GM10248 (cell line): ENCODE data around the gene CCDC34.

Experiments used
- CTCF ChIA-PET: fragments of 300-600 bp; sonication (Branson Sonifier 250); formaldehyde crosslinking; extraction: SDS; loops from one replicate; lab custom pipeline; 2021; ENCODE audit warnings: antibody characterized with exemption; lab: Yijun Ruan, JAX
- POLR2A ChIA-PET: fragments of 350-650 bp; sonication (Branson Sonifier 250); formaldehyde crosslinking; extraction: SDS; loops from one replicate; lab custom pipeline; 2020; ENCODE audit warnings: antibody characterized with exemption; lab: Yijun Ruan, JAX
- DNase-seq: peaks from one replicate; pipeline ENCODE4 v3.0.0; 2012; ENCODE audit errors: extremely low spot score
- CTCF ChIP-seq: IDR thresholded peaks from 2 replicates; pipeline ENCODE4 v1.5.1; 2012; ENCODE audit warnings: mild to moderate bottlenecking, low read depth; ENCODE audit errors: extremely low read depth, missing control alignments, control extremely low read depth

The CCDC34 gene

DNA sequence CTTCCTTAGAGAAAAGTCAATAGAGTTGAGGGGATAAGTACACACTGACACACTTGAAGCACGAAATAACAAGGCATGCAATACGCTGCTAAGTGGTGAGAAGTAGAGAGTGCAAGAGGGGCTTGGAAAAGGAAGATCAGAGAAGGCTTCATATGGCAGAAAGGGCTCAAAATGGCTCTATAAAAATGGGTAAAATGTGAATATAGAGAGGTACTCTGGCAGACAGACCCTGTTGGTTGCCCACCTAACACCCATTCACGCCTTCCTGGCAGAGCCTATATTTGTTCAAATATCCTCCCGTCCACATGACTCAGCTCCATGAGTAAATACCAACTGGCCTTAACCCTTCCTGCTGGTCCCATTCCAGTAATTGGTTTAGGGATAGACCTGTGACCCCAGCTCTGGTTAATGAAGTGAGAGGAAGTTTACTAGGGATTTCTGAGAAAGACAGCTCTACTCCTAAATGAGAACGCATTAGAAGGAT, 38.9 kb upstream of the CCDC34 start:
- DNase-seq, result no peak
- CTCF ChIA-PET, result no interaction called here
- POLR2A ChIA-PET, result no interaction called here
- TF ChIP-seq CTCF, result no peak

DNA sequence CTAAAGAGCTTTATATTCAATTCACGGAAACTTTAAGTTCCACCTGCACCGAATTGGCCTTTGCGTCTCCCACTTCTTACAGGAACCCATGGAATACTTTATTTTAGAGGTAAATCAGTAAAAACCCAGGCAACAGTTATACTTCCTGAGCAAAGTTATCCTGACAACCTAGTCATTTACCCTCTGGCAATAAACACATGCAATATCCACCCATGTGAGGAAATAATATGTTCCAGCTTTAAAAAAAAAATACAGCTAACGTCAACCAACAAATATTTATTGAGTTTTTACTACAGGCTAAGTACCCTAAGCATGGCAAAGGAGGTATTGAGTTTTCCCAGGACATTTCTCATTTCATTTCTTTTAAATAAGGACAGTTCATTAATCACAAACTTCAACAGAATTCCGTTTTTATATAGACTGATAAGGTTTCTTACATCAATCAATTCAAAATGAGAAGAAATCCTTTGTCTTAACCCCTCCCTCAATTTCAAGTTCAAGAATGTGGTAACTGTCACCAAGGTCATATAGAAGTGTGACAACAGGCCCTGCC, 38.3 kb upstream of the CCDC34 start:
- no peak for DNase-seq
- CTCF ChIA-PET, result no interaction called here
- POLR2A ChIA-PET, result no interaction called here
- TF ChIP-seq CTCF, result no peak

DNA sequence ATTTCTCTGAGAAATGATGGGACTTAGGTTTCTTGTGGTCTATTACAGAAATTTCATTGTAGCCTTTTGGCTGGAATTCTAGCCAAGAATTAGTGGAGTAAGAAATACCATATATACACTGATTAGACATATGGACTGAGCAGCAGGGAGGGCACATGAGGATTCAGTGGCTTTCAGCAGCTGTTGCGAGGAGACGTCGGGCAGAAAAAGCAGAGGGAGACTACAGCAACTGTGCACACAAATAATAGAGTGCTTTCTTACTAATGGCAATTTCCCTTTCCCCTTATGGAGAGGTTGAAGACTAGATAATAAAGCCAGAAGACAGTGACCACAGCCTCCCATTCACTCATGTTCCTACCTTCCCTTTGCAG, 35.4 kb upstream of the CCDC34 start:
- TF ChIP-seq CTCF, result no peak
- no peak for DNase-seq
- POLR2A ChIA-PET, result interaction anchor here (0.5 kb wide), 1 partner anchor 188 kb away, joined by 5 read pairs; no protein-coding TSS in a partner anchor
- CTCF ChIA-PET, result interaction anchor here (1.3 kb wide), 1 partner anchor 8 kb away, joined by 4 read pairs; no protein-coding TSS in a partner anchor

GRCh38 chr11:27397624-27398399, 34.8 kb upstream of the CCDC34 start:
- DNase-seq, result no peak
- no peak for TF ChIP-seq CTCF
- ChIA-PET POLR2A (no interaction called here), CTCF (interaction anchor here (1.3 to 1.4 kb wide), 2 partner anchors 9 to 23 kb away, joined by 3 to 4 read pairs; no protein-coding TSS in a partner anchor)

DNA sequence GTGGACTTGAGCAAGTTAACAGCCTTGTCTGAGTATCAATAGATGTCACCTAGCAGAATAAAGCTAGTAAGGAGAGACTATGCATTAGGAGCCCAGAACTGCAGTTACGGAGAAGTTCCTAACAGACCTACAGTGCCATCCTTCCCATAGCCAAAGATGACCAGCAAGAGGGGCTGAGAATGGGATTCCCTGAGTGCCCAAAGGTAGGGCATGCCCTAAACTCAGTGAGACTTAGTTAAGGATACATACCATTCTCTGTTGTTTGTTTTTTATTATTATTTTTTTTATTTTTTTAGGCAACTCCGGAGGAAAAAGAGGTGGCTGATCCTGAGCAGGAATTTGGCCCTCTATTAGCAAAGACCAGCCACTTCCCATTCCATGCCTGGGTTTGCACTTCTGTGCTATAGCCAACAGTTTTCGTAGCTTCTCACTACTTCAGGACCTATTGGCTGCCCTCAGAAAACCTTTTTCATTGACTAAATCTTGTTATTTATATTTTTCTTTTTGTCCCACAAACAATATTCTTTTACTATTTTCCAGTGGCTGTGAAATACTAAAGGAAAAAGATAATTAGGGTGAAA, 33.3 kb upstream of the CCDC34 start:
- ChIA-PET POLR2A (no interaction called here), CTCF (interaction anchor here (1.4 kb wide), 1 partner anchor 25 kb away, joined by 3 read pairs; no protein-coding TSS in a partner anchor)
- TF ChIP-seq CTCF, result no peak
- DNase-seq, result no peak

GRCh38 chr11:27395556-27396258, 32.7 kb upstream of the CCDC34 start:
- POLR2A ChIA-PET, result no interaction called here
- DNase-seq, result no peak
- TF ChIP-seq CTCF, result no peak
- CTCF ChIA-PET, result interaction anchor here (0.9 to 1.2 kb wide), 2 partner anchors 17 to 99 kb away, joined by 3 to 4 read pairs; no protein-coding TSS in a partner anchor
